Astrocyte (in vitro differentiated cells and primary cell): ENCODE data around the gene MAPKAPK3. TPM values are rescaled to one million over a fixed set of nuclear protein-coding genes. Genes with fewer than 3 reads are reported as not detected.

ENCODE experiments used
- DNase-seq: peaks from one replicate; pipeline ENCODE4 v3.0.0-alpha.2; 2010; ENCODE audit warnings: low read depth
- FAIRE-seq: peaks from 2 replicates; lab custom pipeline; 2011; peaks lifted over from hg19 to GRCh38; lab: Jason Lieb, UNC
- H2AFZ ChIP-seq: 2 replicates; pipeline ENCODE4 v1.6.0; 2012; ENCODE audit warnings: low read depth, low read length, inconsistent platforms
- H3K27ac ChIP-seq: 2 replicates; pipeline ENCODE4 v1.5.1; 2011; ENCODE audit warnings: low read depth, low read length, inconsistent platforms
- H3K27me3 ChIP-seq: 2 replicates; pipeline ENCODE4 v1.6.0; 2011; ENCODE audit warnings: low read length, inconsistent platforms; ENCODE audit not compliant: insufficient read depth
- H3K36me3 ChIP-seq: 2 replicates; pipeline ENCODE4 v1.5.1; 2011; ENCODE audit warnings: low read length, inconsistent platforms; ENCODE audit not compliant: insufficient read depth
- H3K4me1 ChIP-seq: 2 replicates; pipeline ENCODE4 v1.5.1; 2011; ENCODE audit warnings: low read length, inconsistent platforms; ENCODE audit not compliant: insufficient read depth
- H3K4me2 ChIP-seq: 2 replicates; pipeline ENCODE4 v1.6.0; 2012; ENCODE audit warnings: low read length, inconsistent platforms
- H3K4me3 ChIP-seq: 2 replicates; pipeline ENCODE4 v1.5.1; 2011; ENCODE audit warnings: low read depth, mild to moderate bottlenecking, low read length, inconsistent platforms; ENCODE audit not compliant: insufficient read depth
- H3K79me2 ChIP-seq: 2 replicates; pipeline ENCODE4 v1.6.0; 2012; ENCODE audit warnings: mild to moderate bottlenecking, low read length, inconsistent platforms; ENCODE audit not compliant: insufficient read depth
- H3K9ac ChIP-seq: 2 replicates; pipeline ENCODE4 v1.6.0; 2012; ENCODE audit warnings: mild to moderate bottlenecking, low read length, inconsistent platforms
- H3K9me3 ChIP-seq: 2 replicates; pipeline ENCODE4 v1.5.1; 2012; ENCODE audit warnings: low read depth, mild to moderate bottlenecking, low read length, inconsistent platforms; ENCODE audit not compliant: insufficient read depth
- H4K20me1 ChIP-seq: 2 replicates; pipeline ENCODE4 v1.6.0; 2012; ENCODE audit warnings: low read length, inconsistent platforms; ENCODE audit not compliant: insufficient read depth
- H3K27ac Mint-ChIP-seq: one replicate; pipeline ENCODE4 v1.8.0; 2021; ENCODE audit warnings: mild to moderate bottlenecking, mixed read lengths; ENCODE audit not compliant: unreplicated experiment
- H3K27me3 Mint-ChIP-seq: one replicate; pipeline ENCODE4 v1.8.0; 2021; ENCODE audit warnings: low read depth, mixed read lengths; ENCODE audit not compliant: unreplicated experiment
- H3K36me3 Mint-ChIP-seq: one replicate; pipeline ENCODE4 v1.8.0; 2021; ENCODE audit warnings: low read depth, mixed read lengths; ENCODE audit not compliant: unreplicated experiment
- H3K4me1 Mint-ChIP-seq: one replicate; pipeline ENCODE4 v1.8.0; 2021; ENCODE audit warnings: low read depth, mixed read lengths; ENCODE audit not compliant: unreplicated experiment
- H3K4me3 Mint-ChIP-seq: one replicate; pipeline ENCODE4 v1.8.0; 2021; ENCODE audit warnings: mild to moderate bottlenecking, moderate library complexity, mixed read lengths; ENCODE audit not compliant: unreplicated experiment
- H3K9me3 Mint-ChIP-seq: one replicate; pipeline ENCODE4 v1.8.0; 2021; ENCODE audit warnings: mild to moderate bottlenecking, mixed read lengths; ENCODE audit not compliant: unreplicated experiment
- CTCF ChIP-seq: IDR thresholded peaks from 2 replicates; pipeline ENCODE4 v1.5.1; 2011; ENCODE audit warnings: low read depth, mild to moderate bottlenecking, inconsistent platforms, low read length, moderate library complexity; ENCODE audit not compliant: insufficient read depth
- EZH2 ChIP-seq: IDR thresholded peaks from 2 replicates; pipeline ENCODE4 v1.6.1; 2012; ENCODE audit warnings: mild to moderate bottlenecking, low read length, inconsistent platforms; ENCODE audit not compliant: insufficient read depth
- total RNA-seq: library from RNA; stranded (reverse); gene quantifications from 2 replicates; pipeline ENCODE4 v1.2.1, GENCODE V29; 2021

The MAPKAPK3 gene
- total RNA-seq, 1 donor from 2014 or later, result 23.4 TPM

- H3K36me3 Mint-ChIP-seq, result no peaks in the 10 kb centered on the region
- no peak for DNase-seq
- FAIRE-seq, result no peak
These were observed 12.8 kb upstream of the MAPKAPK3 start for GRCh38 chr3:50604110-50604621.

GRCh38 chr3:50604628-50605588, 12.0 kb upstream of the MAPKAPK3 start:
- Histone ChIP-seq H3K27ac (no peak overlapping the region), H3K36me3 (no peaks in the 10 kb centered on the region), H2AFZ (no peak overlapping the region), H3K27me3 (no peaks in the 10 kb centered on the region), H3K4me2 (no peak overlapping the region), H3K9me3 (no peaks in the 10 kb centered on the region), H3K9ac (no peak overlapping the region), H4K20me1 (no peaks in the 10 kb centered on the region), H3K79me2 (no peaks in the 10 kb centered on the region), H3K4me1 (peaks cover 18% of the 10 kb centered on the region), H3K4me3 (no peak overlapping the region)
- Mint-ChIP-seq H3K9me3 (no peaks in the 10 kb centered on the region), H3K36me3 (peaks cover 3% of the 10 kb centered on the region), H3K4me3 (no peak overlapping the region), H3K4me1 (peaks cover 13% of the 10 kb centered on the region), H3K27me3 (peaks cover 49% of the 10 kb centered on the region), H3K27ac (no peak overlapping the region)
- FAIRE-seq, result no peak
- TF ChIP-seq CTCF (no peak), EZH2 (no peak)
- no peak for DNase-seq

More at GRCh38 chr3:50604110-50604621, 12.8 kb upstream of the MAPKAPK3 start:
- Histone ChIP-seq H3K27me3 (no peaks in the 10 kb centered on the region), H3K9ac (no peak overlapping the region), H3K4me3 (no peak overlapping the region), H3K27ac (no peak overlapping the region), H3K4me2 (no peak overlapping the region), H2AFZ (no peak overlapping the region), H3K4me1 (peaks cover 18% of the 10 kb centered on the region), H3K79me2 (no peaks in the 10 kb centered on the region), H4K20me1 (no peaks in the 10 kb centered on the region), H3K9me3 (no peaks in the 10 kb centered on the region), H3K36me3 (no peaks in the 10 kb centered on the region)
- peaks cover 13% of the 10 kb centered on the region for H3K4me1 Mint-ChIP-seq
- TF ChIP-seq CTCF (no peak), EZH2 (no peak)
- H3K27me3 Mint-ChIP-seq, result peaks cover 44% of the 10 kb centered on the region
- no peak overlapping the region for H3K4me3 Mint-ChIP-seq
- H3K9me3 Mint-ChIP-seq, result no peaks in the 10 kb centered on the region
- H3K27ac Mint-ChIP-seq, result no peak overlapping the region
